SH-SY5Y (cell line): ENCODE measurements around the gene ZDHHC4.

Experiments used
- GATA2 ChIP-seq: IDR thresholded peaks from 2 replicates; pipeline ENCODE4 v1.6.1; 2011; ENCODE audit warnings: mild to moderate bottlenecking, low read depth, low read length
- GATA3 ChIP-seq: IDR thresholded peaks from 2 replicates; pipeline ENCODE4 v1.6.1; 2011; ENCODE audit warnings: low read depth, mild to moderate bottlenecking, low read length, moderate library complexity

Gene ZDHHC4

GRCh38 chr7:6578114-6579084 is 1.1 kb downstream of the ZDHHC4 start:
- TF ChIP-seq GATA3 (no peak), GATA2 (no peak)

- TF ChIP-seq GATA2 (no peak), GATA3 (no peak)
These were observed 2.2 kb downstream of the ZDHHC4 start for GRCh38 chr7:6579446-6579845.

GRCh38 chr7:6588566-6588965 is 11.3 kb downstream of the ZDHHC4 start:
- TF ChIP-seq GATA2: no peak
- TF ChIP-seq GATA3: no peak

GRCh38 chr7:6589151-6589828 is 12.0 kb downstream of the ZDHHC4 start:
- no peak for TF ChIP-seq GATA3
- TF ChIP-seq GATA2: no peak

- TF ChIP-seq GATA2: no peak
These were observed 12.8 kb downstream of the ZDHHC4 start, which contains the start of gene INTS15 for GRCh38 chr7:6589829-6590644. Gene INTS15, plus strand, starts transcription at chr7:6590021. Its CDS starts 263 bp downstream, at chr7:6590284.

GRCh38 chr7:6590645-6591110 is 13.4 kb downstream of the ZDHHC4 start:
- TF ChIP-seq GATA2 (no peak), GATA3 (no peak)

GRCh38 chr7:6600093-6600492 is 22.8 kb downstream of the ZDHHC4 start:
- TF ChIP-seq GATA3: no peak

- TF ChIP-seq GATA3: no peak
- TF ChIP-seq GATA2: no peak
These were observed 27.2 kb downstream of the ZDHHC4 start for GRCh38 chr7:6604458-6604857.

- TF ChIP-seq GATA3: no peak
- TF ChIP-seq GATA2: no peak
These were observed 29.8 kb downstream of the ZDHHC4 start for GRCh38 chr7:6606866-6607583.

GRCh38 chr7:6607651-6608051 is 30.4 kb downstream of the ZDHHC4 start:
- TF ChIP-seq GATA2 (no peak), GATA3 (no peak)

GRCh38 chr7:6608081-6608480 is 30.8 kb downstream of the ZDHHC4 start:
- no peak for TF ChIP-seq GATA3
- no peak for TF ChIP-seq GATA2

GRCh38 chr7:6608794-6609193 is 31.5 kb downstream of the ZDHHC4 start:
- no peak for TF ChIP-seq GATA2
- TF ChIP-seq GATA3: no peak

- no peak for TF ChIP-seq GATA2
- TF ChIP-seq GATA3: no peak
These were observed 35.6 kb downstream of the ZDHHC4 start for GRCh38 chr7:6612819-6613218.
